K562 (cell line): ENCODE measurements around the gene SNAPC2. TPM values are rescaled to one million over a fixed set of nuclear protein-coding genes. Genes with fewer than 3 reads are reported as not detected.

Experiments
- CAMTA2 ChIP-seq: fragments of 250-450 bp; sonication (Bioruptor Pico); conservative IDR thresholded peaks from 2 replicates; pipeline ENCODE4 v1.5.1; 2022
- CC2D1A ChIP-seq: fragments of 450-650 bp; IDR thresholded peaks from 2 replicates; pipeline ENCODE4 v1.6.1; 2017; ENCODE audit warnings: mild to moderate bottlenecking
- CEBPZ ChIP-seq: fragments of 150-350 bp; IDR thresholded peaks from 2 replicates; pipeline ENCODE4 v1.6.1; 2014; ENCODE audit warnings: low read depth, mild to moderate bottlenecking, low read length, borderline replicate concordance
- CGGBP1 ChIP-seq: fragments of 250-450 bp; sonication (Bioruptor Pico); IDR thresholded peaks from 2 replicates; pipeline ENCODE4 v1.9.0; 2021; ENCODE audit warnings: mild to moderate bottlenecking
- HINFP ChIP-seq: fragments of 450-650 bp; conservative IDR thresholded peaks from 2 replicates; pipeline ENCODE4 v1.6.1; 2016; ENCODE audit warnings: missing genetic modification characterization, low read depth, mild to moderate bottlenecking, control low read depth, missing compliant biosample characterization
- HMBOX1 ChIP-seq: sonication (generic); IDR thresholded peaks from 2 replicates; pipeline ENCODE4 v1.6.1; 2016
- HMG20A ChIP-seq: fragments of 450-650 bp; formaldehyde crosslinking; conservative IDR thresholded peaks from 2 replicates; pipeline ENCODE4 v1.4.0; 2020; ENCODE audit warnings: mild to moderate bottlenecking, mixed read lengths
- MCM5 ChIP-seq: fragments of 450-650 bp; IDR thresholded peaks from 2 replicates; pipeline ENCODE4 v1.6.1; 2016; ENCODE audit warnings: low read depth
- MTA1 ChIP-seq: fragments of 450-650 bp; IDR thresholded peaks from 2 replicates; pipeline ENCODE4 v1.6.1; 2017; ENCODE audit warnings: borderline replicate concordance
- MYC ChIP-seq, 2 experiments: fragments of 250-450 bp in 1 of 2; sonication (Bioruptor Pico) in 1 of 2; IDR thresholded peaks; 2 replicates each; pipeline versions ENCODE4 v1.5.1 to v1.6.1; 2012 to 2021; ENCODE audit warnings: low read depth in 2 of 2, borderline replicate concordance in 1 of 2, improper control_type of control experiment in 1 of 2, low read length in 1 of 2, mild to moderate bottlenecking in 1 of 2, moderate library complexity in 1 of 2
- NR2C2 ChIP-seq, 2 experiments: fragments of 200-800 bp in 1 of 2; sonication (Bioruptor generic) in 1 of 2; sonication (generic) in 1 of 2; formaldehyde crosslinking in 1 of 2; IDR thresholded peaks; 2 replicates each; pipeline versions ENCODE4 v1.6.1 to v1.8.0; 2016 to 2022; ENCODE audit warnings: mild to moderate bottlenecking in 1 of 2, missing compliant biosample characterization in 1 of 2, missing genetic modification characterization in 1 of 2, missing genetic modification reagents in 1 of 2
- POLR3A ChIP-seq: IDR thresholded peaks from 2 replicates; pipeline ENCODE4 v1.6.1; 2011; ENCODE audit warnings: borderline replicate concordance, mild to moderate bottlenecking, moderate library complexity; ENCODE audit not compliant: insufficient read length, insufficient read depth; ENCODE audit errors: extremely low read depth
- PTBP1 ChIP-seq: fragments of 200-400 bp; formaldehyde crosslinking; IDR thresholded peaks from 2 replicates; pipeline ENCODE4 v1.6.1; 2017; ENCODE audit warnings: low read depth, low read length
- PTRF ChIP-seq: fragments of 450-650 bp; IDR thresholded peaks from 2 replicates; pipeline ENCODE4 v1.6.1; 2016; ENCODE audit warnings: mild to moderate bottlenecking, missing genetic modification characterization, missing compliant biosample characterization
- RBFOX2 ChIP-seq: fragments of 200-400 bp; formaldehyde crosslinking; IDR thresholded peaks from 2 replicates; pipeline ENCODE4 v1.6.1; 2017; ENCODE audit warnings: low read depth, mild to moderate bottlenecking, low read length, moderate library complexity
- RFX5 ChIP-seq: IDR thresholded peaks from 2 replicates; pipeline ENCODE4 v1.6.1; 2011; ENCODE audit warnings: low read depth, mild to moderate bottlenecking, improper control_type of control experiment, low read length
- SNIP1 ChIP-seq: fragments of 450-650 bp; IDR thresholded peaks from 2 replicates; pipeline ENCODE4 v1.7.1; 2017; ENCODE audit warnings: low read depth, mild to moderate bottlenecking
- THRA ChIP-seq: fragments of 450-650 bp; IDR thresholded peaks from 2 replicates; pipeline ENCODE4 v1.6.1; 2017; ENCODE audit warnings: mild to moderate bottlenecking, moderate library complexity
- ZNF384 ChIP-seq: IDR thresholded peaks from 2 replicates; pipeline ENCODE4 v1.6.1; 2012; ENCODE audit warnings: low read depth, low read length, improper control_type of control experiment
- ZNF830 ChIP-seq: fragments of 250-450 bp; sonication (Bioruptor Pico); IDR thresholded peaks from 2 replicates; pipeline ENCODE4 v1.5.0; 2021; ENCODE audit warnings: mild to moderate bottlenecking
- polyA plus RNA-seq, 8 experiments: library from polyadenylated mRNA; depleted of rRNA in 4 of 8; stranded (reverse) in 5 of 8; unstranded in 3 of 8; fragments of >200 nt; fragmentation: Nextera tagmentation in 2 of 8; fragmentation: Illumina TruSeq in 1 of 8; extraction: Ambion mirVana in 2 of 8; extraction: Trizol in 1 of 8; gene quantifications; 2 replicates each; pipeline versions ENCODE4 v1.2.1 to v1.2.3, GENCODE V29; 2011 to 2014; ENCODE audit warnings: inconsistent platforms in 1 of 8, missing spikeins in 1 of 8
- total RNA-seq, 7 experiments: library from RNA; depleted of rRNA in 6 of 7; stranded (reverse); fragments of >200 nt in 6 of 7; fragmentation: Illumina TruSeq in 2 of 7; extraction: Trizol in 2 of 7; gene quantifications; 2 replicates each; pipeline versions ENCODE4 v1.2.1 to v1.2.3, GENCODE V29; 2011 to 2021; ENCODE audit warnings: low replicate concordance in 1 of 7

Gene SNAPC2
- total and polyA plus RNA-seq, 9 of the 15 experiments (the other 6 are each of a cell fraction or from before 2014, with no cell fraction given) = 0.59 to 45.1 (median 15.3) TPM

GRCh38 chr19:7903244-7904073 lies 16.7 kb upstream of the SNAPC2 start, which contains the start of gene MAP2K7 (continued):
- no peak for TF ChIP-seq MCM5
- peak; percentile 97 for TF ChIP-seq MYC (IDR thresholded peaks at IDR 0.05; ENCODE audit: low read depth, low read length)
- TF ChIP-seq MYC (CRISPR knock-in tag; IDR thresholded peaks at IDR 0.05; ENCODE audit: borderline replicate concordance, low read depth) = peak; percentile 65; the same call in 1 of the 2 replicates
- no peak for TF ChIP-seq CC2D1A
- no peak for TF ChIP-seq CEBPZ
- TF ChIP-seq CGGBP1 = no peak
- peak; percentile 94 for TF ChIP-seq RBFOX2
- no peak for TF ChIP-seq HINFP
- no peak for TF ChIP-seq PTRF (tag)
- no peak for TF ChIP-seq HMBOX1
- TF ChIP-seq MTA1 = no peak
- no peak for TF ChIP-seq ZNF384
- no peak for TF ChIP-seq RFX5
- TF ChIP-seq PTBP1 = 0 out of 2 replicates have a peak, but pooled peaks have one; percentile 48
- TF ChIP-seq CAMTA2 (CRISPR knock-in tag) = no peak
- no peak for TF ChIP-seq SNIP1
- no peak for TF ChIP-seq THRA
- TF ChIP-seq HMG20A = no peak
- no peak; the same call in 1 of the 2 replicates for TF ChIP-seq NR2C2 (CRISPR knock-in tag; IDR thresholded peaks at IDR 0.05)
- no peak for TF ChIP-seq NR2C2 (tag; IDR thresholded peaks at IDR 0.05)
- no peak for TF ChIP-seq POLR3A
- TF ChIP-seq ZNF830 (CRISPR knock-in tag) = no peak
